SIG-M5 (cell line): ENCODE measurements around the gene UBTD1.
"Not testable (repeated sequence)": the region's sequence is repeated elsewhere in the genome, so short reads cannot be mapped to it uniquely, and the experiment has no call there.

Source experiments
- DNase-seq: peaks from one replicate; lab custom pipeline; 2025; lab: John Stamatoyannopoulos, UW

UBTD1 gene

GRCh38 chr10:97563337-97563736 lies 64.6 kb downstream of the UBTD1 start:
- no peak for DNase-seq

GRCh38 chr10:97564776-97565175 lies 66.1 kb downstream of the UBTD1 start:
- DNase-seq = no peak

- DNase-seq = no peak
Measured at GRCh38 chr10:97566336-97566996, 67.7 kb downstream of the UBTD1 start.

GRCh38 chr10:97567891-97568290 lies 69.2 kb downstream of the UBTD1 start:
- no peak for DNase-seq

- no peak for DNase-seq
Measured at GRCh38 chr10:97570146-97570788, 71.5 kb downstream of the UBTD1 start.

- DNase-seq = no peak
Measured at GRCh38 chr10:97570789-97571471, 72.2 kb downstream of the UBTD1 start.

- DNase-seq = no peak
Measured at GRCh38 chr10:97571622-97572021, 72.9 kb downstream of the UBTD1 start.

- no peak for DNase-seq
Measured at GRCh38 chr10:97572214-97572989, 73.7 kb downstream of the UBTD1 start, which contains the start of gene ANKRD2. Gene ANKRD2, plus strand, starts transcription at chr10:97572779. Its CDS starts 10 bp downstream, at chr10:97572789.

- DNase-seq = no peak
Measured at GRCh38 chr10:97573021-97573420, 74.3 kb downstream of the UBTD1 start.

- no peak for DNase-seq
Measured at GRCh38 chr10:97573672-97574071, 74.9 kb downstream of the UBTD1 start.

GRCh38 chr10:97574374-97575126 lies 75.8 kb downstream of the UBTD1 start:
- DNase-seq = no peak

GRCh38 chr10:97575127-97575668 lies 76.5 kb downstream of the UBTD1 start:
- DNase-seq = no peak

- DNase-seq = not testable (repeated sequence)
Measured at GRCh38 chr10:97576487-97576886, 77.8 kb downstream of the UBTD1 start.

GRCh38 chr10:97577701-97578100 lies 79.0 kb downstream of the UBTD1 start:
- DNase-seq = no peak

- no peak for DNase-seq
Measured at GRCh38 chr10:97578171-97578844, 79.6 kb downstream of the UBTD1 start.

GRCh38 chr10:97580421-97581367 lies 82.0 kb downstream of the UBTD1 start:
- DNase-seq = no peak

- DNase-seq = no peak
Measured at GRCh38 chr10:97582169-97582568, 83.4 kb downstream of the UBTD1 start.

GRCh38 chr10:97583476-97583875 lies 84.8 kb downstream of the UBTD1 start:
- DNase-seq = no peak

- DNase-seq = no peak
Measured at GRCh38 chr10:97584060-97584797, 85.5 kb downstream of the UBTD1 start, which contains the start of gene HOGA1. Gene HOGA1, plus strand, starts transcription at chr10:97584389. Its CDS starts 315 bp downstream, at chr10:97584704.
